ENCODE data around the gene ADARB1. TPM values are rescaled to one million over a fixed set of nuclear protein-coding genes. Genes with fewer than 3 reads are reported as not detected.

The ADARB1 gene
- total RNA-seq, 1 experiment from 2014 or later: 15.8 TPM

- Histone ChIP-seq H3K4me1 (ENCODE audit: insufficient read depth, low read length) (no peaks in the 10 kb centered on the region), H3K56ac (ENCODE audit: insufficient read length, low read depth, low read length) (no peak overlapping the region), H2BK12ac (ENCODE audit: insufficient read length, low read depth, low read length) (no peak overlapping the region), H3K79me2 (ENCODE audit: insufficient read depth, low read length) (no peaks in the 10 kb centered on the region), H4K8ac (replicated peaks; ENCODE audit: insufficient read length, low read depth, low read length) (no peak overlapping the region), H2BK5ac (ENCODE audit: insufficient read length, low read length) (no peak overlapping the region), H3K23ac (ENCODE audit: insufficient read length, low read depth, low read length) (no peak overlapping the region), H4K91ac (ENCODE audit: insufficient read length, low read depth, low read length) (no peak overlapping the region), H3K23me2 (ENCODE audit: insufficient read length, low read depth, low read length, poor library complexity, severe bottlenecking) (no peaks in the 10 kb centered on the region), H3K4me2 (ENCODE audit: insufficient read depth, insufficient read length, low read length) (no peak overlapping the region), H2AFZ (ENCODE audit: low read length) (no peak overlapping the region), H3T11ph (ENCODE audit: low read length) (no peak overlapping the region), H4K20me1 (ENCODE audit: control insufficient read depth, insufficient read depth, insufficient read length) (no peaks in the 10 kb centered on the region), H3K9ac (ENCODE audit: extremely low read depth, insufficient read length, low read length) (no peak overlapping the region), H2BK120ac (ENCODE audit: low read depth, low read length, poor library complexity, severe bottlenecking) (no peak overlapping the region), H3K4ac (ENCODE audit: low read depth, low read length) (no peak overlapping the region), H3K18ac (ENCODE audit: insufficient read length, low read depth, low read length) (no peak overlapping the region), H2BK15ac (ENCODE audit: low read depth, low read length) (no peak overlapping the region), H3K9me3 (ENCODE audit: control insufficient read depth, low read depth, low read length) (no peaks in the 10 kb centered on the region), H4K5ac (ENCODE audit: insufficient read length, low read depth, low read length) (no peak overlapping the region), H3K27ac (ENCODE audit: insufficient read length, low read depth, low read length) (no peak overlapping the region), H3K79me1 (ENCODE audit: insufficient read depth, low read depth, low read length, poor library complexity, severe bottlenecking) (no peaks in the 10 kb centered on the region), H3K14ac (ENCODE audit: insufficient read depth, low read length) (no peak overlapping the region), H3K27me3 (ENCODE audit: insufficient read depth, low read length) (no peaks in the 10 kb centered on the region), H2BK20ac (ENCODE audit: low read depth, low read length, poor library complexity, severe bottlenecking) (no peak overlapping the region), H2AK5ac (ENCODE audit: insufficient read length, low read length) (no peak overlapping the region)
- Mint-ChIP-seq H3K4me3 (no peak overlapping the region), H3K9me3 (no peaks in the 10 kb centered on the region), H3K36me3 (ENCODE audit: insufficient read depth in 1 of 3, low read depth in 3 of 3) (no peaks in the 10 kb centered on the region), H3K27ac (no peak overlapping the region), H3K27me3 (ENCODE audit: low read depth) (no peaks in the 10 kb centered on the region; the same call in 1 of the 2 replicates), H3K4me1 (peaks cover 0 to 5% of the 10 kb centered on the region in 2 experiments; a peak in 2 of 4 replicates)
- no peak for TF ChIP-seq CTCF (conservative IDR thresholded peaks at IDR 0.05)
- WGBS (ENCODE audit: extremely low coverage, insufficient read length, low lambda C conversion rate): no CpG with 5 or more reads among the region's 11 CpGs
- no peak for DNase-seq
Observed at GRCh38 chr21:45126204-45126626, 51.8 kb downstream of the ADARB1 start.
